Measurements from ENCODE around the gene SPINDOC. TPM values are rescaled to one million over a fixed set of nuclear protein-coding genes. Genes with fewer than 3 reads are reported as not detected.
"Not testable (repeated sequence)": the region's sequence is repeated elsewhere in the genome, so short reads cannot be mapped to it uniquely, and the experiment has no call there.

SPINDOC gene
- total RNA-seq, 1 donor from 2014 or later: 48.3 TPM

DNA sequence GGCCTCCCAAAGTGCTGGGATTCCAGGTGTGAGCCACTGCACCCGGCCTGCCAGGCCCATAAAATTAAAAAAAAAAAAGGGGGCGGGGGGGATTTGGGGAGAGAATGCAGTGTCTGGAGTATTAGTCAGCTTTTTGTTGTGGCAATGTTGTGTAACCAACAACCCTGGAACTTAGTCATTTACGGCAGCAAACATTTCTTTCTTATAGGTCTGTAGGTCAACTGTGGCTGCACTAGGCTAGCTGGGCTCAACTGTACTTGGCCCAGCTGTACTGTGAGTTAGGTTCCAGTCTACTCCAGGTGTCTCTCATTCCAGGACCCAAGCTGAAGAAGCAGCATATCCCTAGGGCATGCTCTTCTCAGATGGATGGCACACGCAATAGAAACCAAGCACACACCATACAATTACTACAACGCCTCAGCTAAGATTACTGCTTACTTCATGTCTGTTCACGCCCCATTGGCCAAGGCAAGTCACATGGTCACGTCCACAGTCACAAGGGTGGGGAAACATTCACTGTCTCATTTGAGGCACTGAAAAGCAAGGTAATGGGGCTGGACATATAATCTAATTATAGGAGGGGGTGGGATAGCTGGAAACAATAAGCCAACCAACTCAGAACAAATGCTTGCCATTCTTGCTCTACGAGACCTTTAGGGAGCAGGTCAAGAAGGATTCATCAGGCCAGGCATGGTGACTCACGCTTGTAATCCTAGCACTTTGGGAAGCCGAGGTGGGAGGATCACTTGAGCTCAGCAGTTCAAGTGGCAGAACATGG, 10.4 kb upstream of the SPINDOC start:
- peak; percentile 8 for DNase-seq (ENCODE audit: low read depth)
- no peaks in the 10 kb centered on the region for H3K36me3 ChIP-seq (ENCODE audit: insufficient read depth, low read length)
- no peaks in the 10 kb centered on the region for H3K9me3 ChIP-seq (ENCODE audit: insufficient read depth, low read depth, low read length)
- H3K27ac ChIP-seq (ENCODE audit: low read depth, low read length): no peak overlapping the region
- no peaks in the 10 kb centered on the region for H4K20me1 ChIP-seq (ENCODE audit: insufficient read depth, low read length)
- no peak overlapping the region for H2AFZ ChIP-seq (ENCODE audit: low read depth, low read length)
- Mint-ChIP-seq H3K9me3 (ENCODE audit: unreplicated experiment) (peaks cover 2% of the 10 kb centered on the region), H3K27me3 (ENCODE audit: low read depth, unreplicated experiment) (no peaks in the 10 kb centered on the region), H3K4me3 (ENCODE audit: unreplicated experiment) (no peak overlapping the region), H3K27ac (ENCODE audit: unreplicated experiment) (peak overlapping the region; percentile 34), H3K4me1 (ENCODE audit: low read depth, unreplicated experiment) (peaks cover 3% of the 10 kb centered on the region), H3K36me3 (ENCODE audit: low read depth, unreplicated experiment) (no peaks in the 10 kb centered on the region)
- no peak overlapping the region for H3K9ac ChIP-seq (ENCODE audit: low read length)
- FAIRE-seq: no peak
- no peaks in the 10 kb centered on the region for H3K4me1 ChIP-seq (ENCODE audit: insufficient read depth, low read length)
- no peak for TF ChIP-seq EZH2 (IDR thresholded peaks at IDR 0.05; ENCODE audit: insufficient read depth, low read length)
- TF ChIP-seq, protein P1, sequence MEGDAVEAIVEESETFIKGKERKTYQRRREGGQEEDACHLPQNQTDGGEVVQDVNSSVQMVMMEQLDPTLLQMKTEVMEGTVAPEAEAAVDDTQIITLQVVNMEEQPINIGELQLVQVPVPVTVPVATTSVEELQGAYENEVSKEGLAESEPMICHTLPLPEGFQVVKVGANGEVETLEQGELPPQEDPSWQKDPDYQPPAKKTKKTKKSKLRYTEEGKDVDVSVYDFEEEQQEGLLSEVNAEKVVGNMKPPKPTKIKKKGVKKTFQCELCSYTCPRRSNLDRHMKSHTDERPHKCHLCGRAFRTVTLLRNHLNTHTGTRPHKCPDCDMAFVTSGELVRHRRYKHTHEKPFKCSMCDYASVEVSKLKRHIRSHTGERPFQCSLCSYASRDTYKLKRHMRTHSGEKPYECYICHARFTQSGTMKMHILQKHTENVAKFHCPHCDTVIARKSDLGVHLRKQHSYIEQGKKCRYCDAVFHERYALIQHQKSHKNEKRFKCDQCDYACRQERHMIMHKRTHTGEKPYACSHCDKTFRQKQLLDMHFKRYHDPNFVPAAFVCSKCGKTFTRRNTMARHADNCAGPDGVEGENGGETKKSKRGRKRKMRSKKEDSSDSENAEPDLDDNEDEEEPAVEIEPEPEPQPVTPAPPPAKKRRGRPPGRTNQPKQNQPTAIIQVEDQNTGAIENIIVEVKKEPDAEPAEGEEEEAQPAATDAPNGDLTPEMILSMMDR (IDR thresholded peaks at IDR 0.05; ENCODE audit: insufficient read depth, low read depth, low read length): no peak
- H3K4me2 ChIP-seq (ENCODE audit: low read length): no peak overlapping the region
- no peaks in the 10 kb centered on the region for H3K79me2 ChIP-seq (ENCODE audit: insufficient read depth, low read length)
- H3K4me3 ChIP-seq (ENCODE audit: insufficient read depth, low read depth, low read length): no peak overlapping the region
- no peaks in the 10 kb centered on the region for H3K27me3 ChIP-seq (ENCODE audit: insufficient read depth, low read length)

DNA sequence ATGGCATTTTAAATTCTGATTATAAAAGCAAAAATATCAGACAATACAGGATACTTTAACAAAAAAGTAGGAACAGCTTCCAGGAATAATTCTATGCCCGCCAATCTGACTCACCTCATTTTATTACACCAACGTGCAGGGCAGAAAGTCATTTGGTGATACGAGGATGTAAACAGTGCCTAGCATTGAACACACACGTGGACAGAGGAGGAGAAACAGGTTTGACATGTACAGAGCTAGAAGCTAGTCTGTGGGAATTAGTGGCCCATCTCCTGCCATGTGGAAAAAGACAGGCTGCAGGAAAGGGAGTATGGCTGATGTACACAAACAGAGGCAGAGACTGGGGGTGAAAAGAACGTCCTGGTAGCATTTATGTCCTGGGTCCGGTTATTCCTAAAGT, 9.0 kb upstream of the SPINDOC start:
- no peaks in the 10 kb centered on the region for H3K27me3 ChIP-seq (ENCODE audit: insufficient read depth, low read length)
- H3K27ac ChIP-seq (ENCODE audit: low read depth, low read length): no peak overlapping the region
- no peak overlapping the region for H3K9ac ChIP-seq (ENCODE audit: low read length)
- H3K36me3 ChIP-seq (ENCODE audit: insufficient read depth, low read length): no peaks in the 10 kb centered on the region
- no peaks in the 10 kb centered on the region for H4K20me1 ChIP-seq (ENCODE audit: insufficient read depth, low read length)
- no peaks in the 10 kb centered on the region for H3K4me1 ChIP-seq (ENCODE audit: insufficient read depth, low read length)
- TF ChIP-seq, protein P1 (IDR thresholded peaks at IDR 0.05; ENCODE audit: insufficient read depth, low read depth, low read length): no peak
- TF ChIP-seq EZH2 (IDR thresholded peaks at IDR 0.05; ENCODE audit: insufficient read depth, low read length): no peak
- no peaks in the 10 kb centered on the region for H3K79me2 ChIP-seq (ENCODE audit: insufficient read depth, low read length)
- no peak overlapping the region for H3K4me2 ChIP-seq (ENCODE audit: low read length)
- H3K27me3 Mint-ChIP-seq (ENCODE audit: low read depth, unreplicated experiment): no peaks in the 10 kb centered on the region
- DNase-seq (ENCODE audit: low read depth): no peak
- H3K9me3 Mint-ChIP-seq (ENCODE audit: unreplicated experiment): no peaks in the 10 kb centered on the region
- H3K9me3 ChIP-seq (ENCODE audit: insufficient read depth, low read depth, low read length): no peaks in the 10 kb centered on the region
- no peak overlapping the region for H3K4me3 ChIP-seq (ENCODE audit: insufficient read depth, low read depth, low read length)
- no peak overlapping the region for H2AFZ ChIP-seq (ENCODE audit: low read depth, low read length)
- H3K4me3 Mint-ChIP-seq (ENCODE audit: unreplicated experiment): no peak overlapping the region
- peaks cover 3% of the 10 kb centered on the region for H3K4me1 Mint-ChIP-seq (ENCODE audit: low read depth, unreplicated experiment)
- FAIRE-seq: no peak
- H3K36me3 Mint-ChIP-seq (ENCODE audit: low read depth, unreplicated experiment): no peaks in the 10 kb centered on the region
- H3K27ac Mint-ChIP-seq (ENCODE audit: unreplicated experiment): no peak overlapping the region

DNA sequence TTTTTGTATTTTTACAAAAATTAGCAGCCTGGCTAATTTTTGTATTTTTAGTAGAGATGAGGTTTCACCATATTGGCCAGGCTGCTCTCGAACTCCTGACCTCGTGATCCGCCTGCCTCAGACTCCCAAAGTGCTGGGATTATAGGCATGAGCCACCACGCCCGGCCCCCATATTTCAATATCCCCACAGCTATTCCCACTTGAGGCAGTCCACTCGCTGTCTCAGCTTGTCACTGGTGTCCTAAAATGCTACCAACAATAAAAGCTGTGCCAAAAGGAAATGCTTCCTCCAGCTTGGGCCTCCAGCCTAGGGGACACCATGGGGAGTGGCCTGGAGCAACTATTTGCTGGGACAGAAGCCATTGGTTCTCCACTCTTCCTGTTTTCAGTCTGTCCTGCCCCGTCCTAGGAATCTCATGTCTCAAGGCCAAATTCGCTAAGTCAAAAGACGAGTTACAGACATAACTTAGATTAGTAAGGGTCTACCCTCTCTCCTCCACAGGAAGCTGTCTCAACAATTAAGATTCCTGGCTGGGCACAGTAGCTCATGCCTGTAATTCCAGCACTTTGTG, 7.3 kb upstream of the SPINDOC start:
- no peaks in the 10 kb centered on the region for H3K27me3 Mint-ChIP-seq (ENCODE audit: low read depth, unreplicated experiment)
- H3K27ac Mint-ChIP-seq (ENCODE audit: unreplicated experiment): no peak overlapping the region

DNA sequence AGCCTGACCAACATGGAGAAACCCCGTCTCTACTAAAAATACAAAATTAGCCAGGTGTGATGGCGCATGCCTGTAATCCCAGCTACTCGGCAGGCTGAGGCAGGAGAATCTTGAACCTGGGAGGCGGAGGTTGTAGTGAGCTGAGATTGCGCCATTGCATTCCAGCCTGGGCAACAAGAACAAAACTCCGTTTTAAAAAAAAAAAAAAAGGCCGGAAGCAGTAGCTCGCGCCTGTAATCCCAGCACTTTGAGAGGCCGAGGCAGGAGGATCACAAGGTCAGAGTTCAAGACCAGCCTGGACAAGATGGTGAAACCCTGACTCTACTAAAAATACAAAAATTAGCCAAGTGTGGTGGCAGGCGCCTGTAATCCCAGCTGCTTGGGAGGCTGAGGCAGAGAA, 2.9 kb upstream of the SPINDOC start:
- H3K9ac ChIP-seq (ENCODE audit: low read length); H3K9me3 Mint-ChIP-seq (ENCODE audit: unreplicated experiment); FAIRE-seq; H3K4me2 ChIP-seq (ENCODE audit: low read length); H3K27me3 Mint-ChIP-seq (ENCODE audit: low read depth, unreplicated experiment); H3K4me1 Mint-ChIP-seq (ENCODE audit: low read depth, unreplicated experiment); H3K27ac Mint-ChIP-seq (ENCODE audit: unreplicated experiment); H2AFZ ChIP-seq (ENCODE audit: low read depth, low read length); H3K27me3 ChIP-seq (ENCODE audit: insufficient read depth, low read length); H3K4me3 Mint-ChIP-seq (ENCODE audit: unreplicated experiment); H3K36me3 Mint-ChIP-seq (ENCODE audit: low read depth, unreplicated experiment); H3K36me3 ChIP-seq (ENCODE audit: insufficient read depth, low read length); H3K9me3 ChIP-seq (ENCODE audit: insufficient read depth, low read depth, low read length); H3K27ac ChIP-seq (ENCODE audit: low read depth, low read length); H3K4me3 ChIP-seq (ENCODE audit: insufficient read depth, low read depth, low read length); DNase-seq (ENCODE audit: low read depth): not testable (repeated sequence)
- Histone ChIP-seq H4K20me1 (ENCODE audit: insufficient read depth, low read length) (peaks cover 15% of the 10 kb centered on the region), H3K79me2 (ENCODE audit: insufficient read depth, low read length) (peaks cover 20% of the 10 kb centered on the region), H3K4me1 (ENCODE audit: insufficient read depth, low read length) (peaks cover 16% of the 10 kb centered on the region)

More for the DNA sequence above, 7.3 kb upstream of the SPINDOC start:
- Histone ChIP-seq H3K4me3 (ENCODE audit: insufficient read depth, low read depth, low read length) (no peak overlapping the region), H3K27me3 (ENCODE audit: insufficient read depth, low read length) (no peaks in the 10 kb centered on the region), H3K27ac (ENCODE audit: low read depth, low read length) (no peak overlapping the region), H2AFZ (ENCODE audit: low read depth, low read length) (no peak overlapping the region), H3K9ac (ENCODE audit: low read length) (no peak overlapping the region), H3K9me3 (ENCODE audit: insufficient read depth, low read depth, low read length) (no peaks in the 10 kb centered on the region), H3K4me2 (ENCODE audit: low read length) (no peak overlapping the region), H3K36me3 (ENCODE audit: insufficient read depth, low read length) (no peaks in the 10 kb centered on the region), H3K4me1 (ENCODE audit: insufficient read depth, low read length) (no peaks in the 10 kb centered on the region), H4K20me1 (ENCODE audit: insufficient read depth, low read length) (no peaks in the 10 kb centered on the region), H3K79me2 (ENCODE audit: insufficient read depth, low read length) (no peaks in the 10 kb centered on the region)
- DNase-seq (ENCODE audit: low read depth) (no peak), FAIRE-seq (no peak)
- Mint-ChIP-seq H3K9me3 (ENCODE audit: unreplicated experiment) (no peaks in the 10 kb centered on the region), H3K4me3 (ENCODE audit: unreplicated experiment) (no peak overlapping the region), H3K4me1 (ENCODE audit: low read depth, unreplicated experiment) (peaks cover 3% of the 10 kb centered on the region), H3K36me3 (ENCODE audit: low read depth, unreplicated experiment) (no peaks in the 10 kb centered on the region)
- TF ChIP-seq, protein P1 (IDR thresholded peaks at IDR 0.05; ENCODE audit: insufficient read depth, low read depth, low read length): no peak
- no peak for TF ChIP-seq EZH2 (IDR thresholded peaks at IDR 0.05; ENCODE audit: insufficient read depth, low read length)
